DMS79 (cell line): ENCODE measurements around the gene DCAF5.
"Not testable (repeated sequence)": the region's sequence is repeated elsewhere in the genome, so short reads cannot be mapped to it uniquely, and the experiment has no call there.

Experiments used
- DNase-seq: peaks from one replicate; lab custom pipeline; 2025; lab: John Stamatoyannopoulos, UW

DCAF5 gene

GRCh38 chr14:69096246-69096645 lies 56.7 kb downstream of the DCAF5 start:
- DNase-seq: no peak

- no peak for DNase-seq
Observed at GRCh38 chr14:69094481-69094880, 58.4 kb downstream of the DCAF5 start.

DNA sequence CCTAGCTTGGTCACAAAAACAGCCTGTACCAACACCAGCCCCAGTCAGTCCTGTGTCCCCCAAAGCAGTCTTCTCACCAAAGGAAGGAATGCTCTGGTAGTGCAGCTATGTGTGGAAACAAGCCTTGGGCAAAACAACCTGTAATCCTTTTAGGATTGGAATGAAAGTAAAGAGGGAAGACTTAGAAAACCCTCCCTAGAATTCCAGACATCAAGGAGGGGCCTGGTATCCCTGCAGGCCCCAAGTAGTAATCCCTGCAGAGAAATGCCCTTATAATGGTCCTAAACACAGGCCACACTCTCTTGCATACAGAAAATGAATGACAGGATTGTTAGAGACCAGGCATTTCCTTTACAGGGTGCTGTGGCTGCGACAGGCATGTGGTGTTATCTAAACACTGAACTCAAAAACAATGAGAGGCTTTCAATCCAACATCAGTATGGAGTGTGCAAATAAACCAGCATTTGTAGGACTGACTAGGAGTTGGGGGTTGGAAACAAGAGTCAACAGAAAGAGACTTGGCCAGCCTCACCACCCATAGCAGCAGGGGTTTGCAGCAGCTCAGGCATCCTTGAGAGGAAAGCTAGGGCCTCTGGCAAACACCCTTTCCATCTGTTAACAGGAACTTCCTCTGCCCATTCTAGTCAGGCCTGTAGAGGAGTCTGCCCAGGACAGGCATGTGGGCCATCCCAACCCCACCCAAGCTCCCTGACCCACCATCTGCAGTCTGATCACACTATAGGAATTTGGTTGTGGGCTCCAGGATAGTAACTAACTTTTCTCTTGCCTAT lies 59.1 kb downstream of the DCAF5 start:
- DNase-seq: no peak

- DNase-seq: no peak
Observed at GRCh38 chr14:69092840-69093422, 60.0 kb downstream of the DCAF5 start.

- DNase-seq: no peak
Observed at GRCh38 chr14:69091695-69092094, 61.2 kb downstream of the DCAF5 start.

DNA sequence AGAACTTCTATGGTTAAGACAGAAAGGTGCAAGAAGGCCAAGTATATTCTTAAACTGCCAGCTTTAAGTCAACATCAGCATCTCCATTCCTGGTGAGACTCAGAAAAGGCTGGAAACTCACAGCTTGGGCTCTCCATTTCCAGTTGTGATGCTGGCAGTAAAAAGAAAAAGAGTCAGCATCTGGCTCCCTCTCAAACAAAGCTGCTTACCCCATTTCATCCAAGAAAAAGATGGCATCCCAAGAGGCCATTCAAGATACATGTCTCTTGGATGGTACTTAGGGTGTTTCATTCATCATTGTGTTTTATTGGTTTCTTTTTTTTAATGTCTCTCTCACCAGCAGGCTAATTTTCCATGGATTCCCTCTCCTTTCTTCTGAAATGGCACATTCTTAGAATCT lies 61.9 kb downstream of the DCAF5 start:
- no peak for DNase-seq

DNA sequence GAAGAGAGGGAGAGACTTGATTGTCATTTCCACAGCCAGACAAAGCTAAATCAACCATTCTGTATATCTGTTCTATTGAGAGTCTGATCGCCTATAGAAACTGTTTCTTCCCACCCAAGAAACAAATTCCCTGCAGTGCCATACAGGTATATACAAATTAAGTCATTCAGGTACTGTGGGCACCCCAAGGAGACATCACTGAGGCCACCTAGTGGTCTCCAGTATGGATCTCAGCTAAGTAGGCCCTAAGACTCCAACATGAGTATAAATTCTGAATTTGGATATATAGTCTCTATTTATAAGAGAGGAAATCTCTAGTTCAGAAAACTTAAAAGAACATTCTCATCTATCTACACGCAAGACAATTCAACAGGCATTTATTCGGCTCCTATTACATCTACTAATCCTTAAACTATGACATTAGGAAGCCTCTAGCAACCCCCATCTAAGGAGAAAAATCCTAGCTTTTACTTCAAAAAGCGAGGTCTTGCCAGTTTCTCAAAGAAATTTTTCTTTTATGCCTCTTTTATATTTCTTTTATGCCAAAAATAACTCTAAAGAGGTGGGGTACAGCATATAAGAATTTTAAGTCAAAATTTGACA lies 62.6 kb downstream of the DCAF5 start:
- DNase-seq: peak; percentile 18

DNA sequence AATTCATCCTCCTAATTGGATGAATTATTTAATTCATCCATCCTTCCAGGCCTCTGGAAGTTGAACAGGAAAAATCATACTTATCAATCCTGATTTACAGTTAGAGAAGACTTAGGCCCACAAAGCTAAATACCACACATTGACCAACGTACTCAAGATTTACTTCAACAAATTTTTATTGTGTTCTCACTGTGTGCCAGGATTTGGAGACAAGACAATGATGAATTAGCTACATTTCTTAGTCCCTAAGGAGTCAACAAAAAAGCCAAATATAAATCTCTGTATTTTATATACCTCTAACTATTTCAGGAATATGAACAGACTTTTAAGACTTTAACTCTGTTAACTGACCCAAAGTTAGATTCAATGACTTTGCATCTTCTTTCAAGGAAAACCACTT lies 63.9 kb downstream of the DCAF5 start:
- DNase-seq: no peak

DNA sequence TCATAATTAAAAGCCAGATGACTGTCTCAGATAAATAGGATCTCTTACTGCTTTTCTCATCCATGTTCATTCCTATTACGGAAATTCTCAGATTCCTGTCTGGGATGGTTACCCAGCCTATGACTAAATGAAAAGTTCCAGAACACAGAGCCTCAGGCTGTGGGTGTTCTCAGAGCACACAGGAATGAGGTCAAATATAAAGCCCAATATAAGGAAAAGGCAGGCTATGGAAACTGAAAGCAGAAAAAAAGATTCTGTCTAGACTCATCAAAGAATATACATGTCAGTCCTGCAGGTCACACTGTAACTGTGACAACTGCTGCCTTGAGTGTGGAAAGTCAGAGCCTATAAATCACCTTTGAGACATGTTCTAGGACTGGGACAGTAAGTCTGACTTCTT lies 64.3 kb downstream of the DCAF5 start:
- DNase-seq: no peak

GRCh38 chr14:69087061-69087461 lies 65.9 kb downstream of the DCAF5 start:
- no peak for DNase-seq

DNA sequence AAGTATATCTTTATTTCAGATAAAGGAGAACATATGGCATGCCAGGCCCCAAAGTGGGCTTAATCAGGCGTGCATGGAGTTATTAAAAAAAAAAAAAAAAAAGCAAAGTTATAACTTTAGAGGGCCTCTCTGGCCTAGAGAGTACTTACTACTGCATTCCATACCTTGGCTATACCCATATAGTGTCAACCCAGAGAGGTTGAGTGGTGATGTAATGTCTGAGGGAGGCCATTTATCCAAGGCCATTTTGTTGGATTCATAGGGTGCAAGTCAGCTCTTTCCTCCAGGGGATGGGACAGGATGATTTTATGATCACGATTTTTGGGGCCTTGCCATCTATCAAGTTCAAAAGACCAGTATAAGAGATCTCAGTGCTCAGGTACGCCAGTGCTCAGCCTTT lies 66.4 kb downstream of the DCAF5 start:
- no peak for DNase-seq

GRCh38 chr14:69084023-69084422 lies 68.9 kb downstream of the DCAF5 start:
- no peak for DNase-seq

DNA sequence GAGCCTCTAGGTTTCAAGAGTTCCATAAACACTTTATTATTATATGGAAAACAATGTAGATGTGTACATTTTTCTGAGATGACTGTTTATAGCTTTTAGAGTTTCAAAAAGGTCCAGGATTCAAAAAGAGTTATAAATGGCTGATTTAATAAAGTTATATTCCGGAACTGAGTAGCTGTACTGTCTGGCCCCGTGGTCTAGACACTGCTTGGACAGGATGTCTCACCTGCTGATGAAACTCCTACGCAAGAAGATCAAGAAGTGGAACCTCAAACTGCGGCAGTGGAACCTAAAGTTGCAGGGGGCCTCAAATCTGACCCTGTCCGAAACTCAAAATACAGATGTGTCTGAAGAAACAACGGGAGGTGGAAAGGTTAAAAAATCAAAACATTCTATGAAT lies 69.7 kb downstream of the DCAF5 start:
- DNase-seq: no peak

- no peak for DNase-seq
Observed at GRCh38 chr14:69081271-69081670, 71.6 kb downstream of the DCAF5 start.

DNA sequence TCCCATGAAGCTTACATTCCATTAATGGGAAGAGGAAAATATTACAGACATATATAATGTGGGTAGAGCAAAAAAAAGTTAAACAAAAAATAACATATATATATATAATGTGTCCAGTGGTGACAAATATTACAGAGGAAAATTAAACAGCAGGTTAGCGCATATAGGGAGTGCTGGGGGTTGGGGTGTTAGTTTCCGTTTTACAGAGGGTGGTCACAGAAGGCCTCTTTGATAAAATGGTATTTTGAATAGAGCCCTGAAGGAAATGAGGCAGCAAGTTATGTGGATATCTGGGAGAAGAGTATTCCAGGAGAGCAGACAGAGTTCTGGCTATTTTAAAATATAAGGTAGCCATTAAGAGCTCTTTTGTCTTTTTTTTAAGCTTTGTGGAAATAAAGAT lies 73.2 kb downstream of the DCAF5 start:
- no peak for DNase-seq

GRCh38 chr14:69079188-69079742 lies 73.7 kb downstream of the DCAF5 start:
- DNase-seq: no peak

- no peak for DNase-seq
Observed at GRCh38 chr14:69077841-69078240, 75.1 kb downstream of the DCAF5 start.

DNA sequence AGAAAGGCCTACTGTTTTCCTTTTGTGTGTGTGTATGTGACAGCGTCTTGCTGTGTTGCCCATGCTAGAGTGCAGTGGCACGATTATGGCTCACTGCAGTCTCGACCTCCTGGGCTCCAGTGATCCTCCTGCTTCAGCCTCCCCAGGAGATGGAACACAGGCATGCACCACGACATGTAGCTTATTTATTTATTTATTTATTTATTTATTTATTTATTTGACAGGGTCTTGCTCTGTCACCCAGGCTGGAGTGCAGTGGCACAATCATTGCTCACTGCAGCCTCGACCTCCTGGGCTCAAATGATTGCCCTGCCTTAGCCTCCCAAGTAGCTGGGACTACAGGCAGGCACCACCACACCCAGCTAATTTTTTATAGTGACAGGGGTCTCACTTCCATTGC lies 75.7 kb downstream of the DCAF5 start:
- DNase-seq: not testable (repeated sequence)

DNA sequence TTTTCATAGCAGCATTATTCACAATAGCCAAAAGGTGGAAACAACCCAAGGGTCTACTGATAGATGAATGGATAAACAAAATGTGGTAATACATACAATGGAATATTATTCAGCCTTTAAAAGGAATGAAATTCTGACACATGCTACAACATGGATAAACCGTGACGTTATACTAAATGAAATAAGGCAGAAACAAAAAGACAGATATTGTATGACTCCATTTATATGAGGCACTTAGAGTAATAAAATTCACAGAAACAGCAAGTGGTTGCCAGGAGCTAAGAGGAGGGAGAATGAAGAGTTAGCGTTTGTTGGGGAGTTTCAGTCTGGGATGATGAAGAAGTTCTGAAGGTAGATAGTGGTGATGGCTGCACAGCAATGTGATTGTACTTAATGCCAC lies 76.6 kb downstream of the DCAF5 start:
- DNase-seq: no peak

DNA sequence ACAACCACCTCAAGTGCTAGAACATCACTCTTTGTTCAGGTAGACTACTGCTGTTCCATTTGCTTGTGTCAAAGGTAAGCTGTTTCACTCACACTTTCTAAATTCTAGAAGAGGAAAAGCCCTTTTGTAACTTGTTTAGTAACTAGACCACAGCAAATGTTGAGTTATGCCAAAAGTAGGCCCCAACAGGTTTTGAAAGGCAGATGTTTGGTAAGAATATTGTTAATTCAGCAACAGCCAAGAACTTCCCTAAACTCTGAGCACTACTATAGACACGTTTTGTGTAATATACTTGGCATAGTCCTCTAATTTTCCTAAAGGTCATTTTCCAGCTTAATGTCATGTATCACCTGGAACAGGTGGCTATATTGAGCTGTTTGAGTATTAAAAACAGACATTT lies 79.0 kb downstream of the DCAF5 start:
- DNase-seq: no peak

DNA sequence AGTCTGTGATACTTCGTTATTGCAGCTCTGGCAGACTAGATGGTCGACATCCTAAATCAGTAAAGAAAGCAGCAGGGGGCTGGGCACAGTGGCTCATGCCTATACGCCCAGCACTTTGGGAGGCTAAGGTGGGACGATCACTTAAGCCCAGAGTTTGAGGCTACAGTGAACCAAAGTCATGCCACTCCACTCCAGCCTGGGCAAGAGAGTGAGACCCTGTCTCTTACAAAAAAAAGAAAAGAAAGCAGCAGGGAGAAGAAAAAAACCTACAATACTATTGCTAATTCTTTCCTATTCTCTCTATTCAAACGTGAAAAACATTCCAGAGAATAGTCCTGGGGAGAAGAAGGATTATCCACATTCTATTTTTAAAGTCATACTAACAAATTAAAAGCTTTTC lies 79.5 kb downstream of the DCAF5 start:
- DNase-seq: no peak

GRCh38 chr14:69072584-69072983 lies 80.3 kb downstream of the DCAF5 start:
- no peak for DNase-seq

GRCh38 chr14:69068744-69069421 lies 84.0 kb downstream of the DCAF5 start:
- DNase-seq: no peak
